ENCODE measurements around the gene AKNA.

The AKNA gene

GRCh38 chr9:114416906-114417305, 29.1 kb upstream of the AKNA start:
- Histone ChIP-seq H3K27ac (ENCODE audit: insufficient read depth, low read depth, low read length, poor library complexity, severe bottlenecking) (no peak overlapping the region), H3K36me3 (ENCODE audit: control insufficient read depth, insufficient read depth, low read length) (no peaks in the 10 kb centered on the region)
- WGBS, 2 experiments = 92 to 93% methylated on average over 2 of the region's 2 CpGs

GRCh38 chr9:114416290-114416689, 28.5 kb upstream of the AKNA start:
- Histone ChIP-seq H3K9me3 (ENCODE audit: control insufficient read depth, low read length) (no peaks in the 10 kb centered on the region), H3K27me3 (ENCODE audit: control insufficient read depth, insufficient read depth, low read length, poor library complexity, severe bottlenecking) (no peaks in the 10 kb centered on the region), H3K4me3 (ENCODE audit: insufficient read depth, low read depth, low read length) (no peak overlapping the region), H3K4me1 (ENCODE audit: control insufficient read depth, insufficient read depth, low read length) (peaks cover 18% of the 10 kb centered on the region), H3K36me3 (ENCODE audit: control insufficient read depth, insufficient read depth, low read length) (no peaks in the 10 kb centered on the region), H3K27ac (ENCODE audit: insufficient read depth, low read depth, low read length, poor library complexity, severe bottlenecking) (no peak overlapping the region)
- 90 to 94% methylated on average over 4 to 5 of the region's 5 CpGs for WGBS, 2 experiments

More at GRCh38 chr9:114416906-114417305, 29.1 kb upstream of the AKNA start:
- Histone ChIP-seq H3K4me1 (ENCODE audit: control insufficient read depth, insufficient read depth, low read length) (peaks cover 18% of the 10 kb centered on the region), H3K9me3 (ENCODE audit: control insufficient read depth, low read length) (no peaks in the 10 kb centered on the region), H3K27me3 (ENCODE audit: control insufficient read depth, insufficient read depth, low read length, poor library complexity, severe bottlenecking) (no peaks in the 10 kb centered on the region), H3K4me3 (ENCODE audit: insufficient read depth, low read depth, low read length) (no peak overlapping the region)

- peaks cover 18% of the 10 kb centered on the region for H3K4me1 ChIP-seq (ENCODE audit: control insufficient read depth, insufficient read depth, low read length)
- H3K27me3 ChIP-seq (ENCODE audit: control insufficient read depth, insufficient read depth, low read length, poor library complexity, severe bottlenecking) = no peaks in the 10 kb centered on the region
- H3K4me3 ChIP-seq (ENCODE audit: insufficient read depth, low read depth, low read length) = no peak overlapping the region
- H3K36me3 ChIP-seq (ENCODE audit: control insufficient read depth, insufficient read depth, low read length) = no peaks in the 10 kb centered on the region
- 92 to 94% methylated on average over 2 of the region's 2 CpGs for WGBS, 2 experiments
- no peaks in the 10 kb centered on the region for H3K9me3 ChIP-seq (ENCODE audit: control insufficient read depth, low read length)
- no peak overlapping the region for H3K27ac ChIP-seq (ENCODE audit: insufficient read depth, low read depth, low read length, poor library complexity, severe bottlenecking)
Measured at GRCh38 chr9:114414346-114414745, 26.6 kb upstream of the AKNA start.

- H3K27ac ChIP-seq (ENCODE audit: insufficient read depth, low read depth, low read length, poor library complexity, severe bottlenecking) = no peak overlapping the region
- no peaks in the 10 kb centered on the region for H3K9me3 ChIP-seq (ENCODE audit: control insufficient read depth, low read length)
- H3K27me3 ChIP-seq (ENCODE audit: control insufficient read depth, insufficient read depth, low read length, poor library complexity, severe bottlenecking) = no peaks in the 10 kb centered on the region
- H3K36me3 ChIP-seq (ENCODE audit: control insufficient read depth, insufficient read depth, low read length) = no peaks in the 10 kb centered on the region
- H3K4me1 ChIP-seq (ENCODE audit: control insufficient read depth, insufficient read depth, low read length) = peaks cover 23% of the 10 kb centered on the region
- no peak overlapping the region for H3K4me3 ChIP-seq (ENCODE audit: insufficient read depth, low read depth, low read length)
- whole genome bisulfite sequencing, 2 experiments = 42 to 44% methylated on average over 5 of the region's 5 CpGs
Measured at GRCh38 chr9:114413861-114414301, 26.1 kb upstream of the AKNA start.

GRCh38 chr9:114412048-114412683, 24.4 kb upstream of the AKNA start:
- Histone ChIP-seq H3K9me3 (ENCODE audit: control insufficient read depth, low read length) (no peaks in the 10 kb centered on the region), H3K4me3 (ENCODE audit: insufficient read depth, low read depth, low read length) (no peak overlapping the region), H3K27ac (ENCODE audit: insufficient read depth, low read depth, low read length, poor library complexity, severe bottlenecking) (no peak overlapping the region), H3K27me3 (ENCODE audit: control insufficient read depth, insufficient read depth, low read length, poor library complexity, severe bottlenecking) (no peaks in the 10 kb centered on the region), H3K36me3 (ENCODE audit: control insufficient read depth, insufficient read depth, low read length) (no peaks in the 10 kb centered on the region), H3K4me1 (ENCODE audit: control insufficient read depth, insufficient read depth, low read length) (peaks cover 19% of the 10 kb centered on the region)
- 88 to 92% methylated on average over 12 of the region's 12 CpGs for WGBS, 2 experiments

GRCh38 chr9:114411452-114411851, 23.7 kb upstream of the AKNA start:
- Histone ChIP-seq H3K27me3 (ENCODE audit: control insufficient read depth, insufficient read depth, low read length, poor library complexity, severe bottlenecking) (no peaks in the 10 kb centered on the region), H3K4me1 (ENCODE audit: control insufficient read depth, insufficient read depth, low read length) (peaks cover 13% of the 10 kb centered on the region), H3K27ac (ENCODE audit: insufficient read depth, low read depth, low read length, poor library complexity, severe bottlenecking) (no peak overlapping the region), H3K4me3 (ENCODE audit: insufficient read depth, low read depth, low read length) (no peak overlapping the region), H3K36me3 (ENCODE audit: control insufficient read depth, insufficient read depth, low read length) (no peaks in the 10 kb centered on the region), H3K9me3 (ENCODE audit: control insufficient read depth, low read length) (no peaks in the 10 kb centered on the region)
- WGBS, 2 experiments = 92 to 96% methylated on average over 6 of the region's 6 CpGs

- no peaks in the 10 kb centered on the region for H3K27me3 ChIP-seq (ENCODE audit: control insufficient read depth, insufficient read depth, low read length, poor library complexity, severe bottlenecking)
- no peak overlapping the region for H3K27ac ChIP-seq (ENCODE audit: insufficient read depth, low read depth, low read length, poor library complexity, severe bottlenecking)
- H3K4me1 ChIP-seq (ENCODE audit: control insufficient read depth, insufficient read depth, low read length) = peaks cover 13% of the 10 kb centered on the region
- no peaks in the 10 kb centered on the region for H3K9me3 ChIP-seq (ENCODE audit: control insufficient read depth, low read length)
- H3K36me3 ChIP-seq (ENCODE audit: control insufficient read depth, insufficient read depth, low read length) = no peaks in the 10 kb centered on the region
- no peak overlapping the region for H3K4me3 ChIP-seq (ENCODE audit: insufficient read depth, low read depth, low read length)
- WGBS, 2 experiments = 90 to 93% methylated on average over 8 of the region's 8 CpGs
Measured at GRCh38 chr9:114410910-114411309, 23.1 kb upstream of the AKNA start.

GRCh38 chr9:114409842-114410241, 22.1 kb upstream of the AKNA start:
- 92% methylated on average over 5 of the region's 5 CpGs for whole genome bisulfite sequencing, 2 experiments
- Histone ChIP-seq H3K4me3 (ENCODE audit: insufficient read depth, low read depth, low read length) (no peak overlapping the region), H3K36me3 (ENCODE audit: control insufficient read depth, insufficient read depth, low read length) (no peaks in the 10 kb centered on the region), H3K27me3 (ENCODE audit: control insufficient read depth, insufficient read depth, low read length, poor library complexity, severe bottlenecking) (no peaks in the 10 kb centered on the region), H3K9me3 (ENCODE audit: control insufficient read depth, low read length) (no peaks in the 10 kb centered on the region), H3K4me1 (ENCODE audit: control insufficient read depth, insufficient read depth, low read length) (peaks cover 13% of the 10 kb centered on the region), H3K27ac (ENCODE audit: insufficient read depth, low read depth, low read length, poor library complexity, severe bottlenecking) (no peak overlapping the region)

GRCh38 chr9:114409103-114409780, 21.5 kb upstream of the AKNA start:
- 76 to 77% methylated on average over 11 of the region's 11 CpGs for WGBS, 2 experiments
- Histone ChIP-seq H3K9me3 (ENCODE audit: control insufficient read depth, low read length) (no peaks in the 10 kb centered on the region), H3K4me1 (ENCODE audit: control insufficient read depth, insufficient read depth, low read length) (peaks cover 13% of the 10 kb centered on the region), H3K36me3 (ENCODE audit: control insufficient read depth, insufficient read depth, low read length) (no peaks in the 10 kb centered on the region), H3K27me3 (ENCODE audit: control insufficient read depth, insufficient read depth, low read length, poor library complexity, severe bottlenecking) (no peaks in the 10 kb centered on the region), H3K4me3 (ENCODE audit: insufficient read depth, low read depth, low read length) (no peak overlapping the region), H3K27ac (ENCODE audit: insufficient read depth, low read depth, low read length, poor library complexity, severe bottlenecking) (no peak overlapping the region)

GRCh38 chr9:114408645-114409044, 20.9 kb upstream of the AKNA start:
- H3K27me3 ChIP-seq (ENCODE audit: control insufficient read depth, insufficient read depth, low read length, poor library complexity, severe bottlenecking) = no peaks in the 10 kb centered on the region
- H3K4me1 ChIP-seq (ENCODE audit: control insufficient read depth, insufficient read depth, low read length) = peaks cover 7% of the 10 kb centered on the region
- WGBS, 2 experiments = 83 to 85% methylated on average over 7 of the region's 7 CpGs
- H3K27ac ChIP-seq (ENCODE audit: insufficient read depth, low read depth, low read length, poor library complexity, severe bottlenecking) = no peak overlapping the region
- H3K36me3 ChIP-seq (ENCODE audit: control insufficient read depth, insufficient read depth, low read length) = no peaks in the 10 kb centered on the region
- H3K9me3 ChIP-seq (ENCODE audit: control insufficient read depth, low read length) = no peaks in the 10 kb centered on the region
- no peak overlapping the region for H3K4me3 ChIP-seq (ENCODE audit: insufficient read depth, low read depth, low read length)

Data from ectodermal cell (in vitro differentiated cells).